ENCODE measurements around the gene KCNMB3. TPM values are rescaled to one million over a fixed set of nuclear protein-coding genes. Genes with fewer than 3 reads are reported as not detected.

The KCNMB3 gene, protein sequence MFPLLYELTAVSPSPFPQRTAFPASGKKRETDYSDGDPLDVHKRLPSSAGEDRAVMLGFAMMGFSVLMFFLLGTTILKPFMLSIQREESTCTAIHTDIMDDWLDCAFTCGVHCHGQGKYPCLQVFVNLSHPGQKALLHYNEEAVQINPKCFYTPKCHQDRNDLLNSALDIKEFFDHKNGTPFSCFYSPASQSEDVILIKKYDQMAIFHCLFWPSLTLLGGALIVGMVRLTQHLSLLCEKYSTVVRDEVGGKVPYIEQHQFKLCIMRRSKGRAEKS
- total RNA-seq = 1.3 and 1.5 TPM in 2 replicates

DNA sequence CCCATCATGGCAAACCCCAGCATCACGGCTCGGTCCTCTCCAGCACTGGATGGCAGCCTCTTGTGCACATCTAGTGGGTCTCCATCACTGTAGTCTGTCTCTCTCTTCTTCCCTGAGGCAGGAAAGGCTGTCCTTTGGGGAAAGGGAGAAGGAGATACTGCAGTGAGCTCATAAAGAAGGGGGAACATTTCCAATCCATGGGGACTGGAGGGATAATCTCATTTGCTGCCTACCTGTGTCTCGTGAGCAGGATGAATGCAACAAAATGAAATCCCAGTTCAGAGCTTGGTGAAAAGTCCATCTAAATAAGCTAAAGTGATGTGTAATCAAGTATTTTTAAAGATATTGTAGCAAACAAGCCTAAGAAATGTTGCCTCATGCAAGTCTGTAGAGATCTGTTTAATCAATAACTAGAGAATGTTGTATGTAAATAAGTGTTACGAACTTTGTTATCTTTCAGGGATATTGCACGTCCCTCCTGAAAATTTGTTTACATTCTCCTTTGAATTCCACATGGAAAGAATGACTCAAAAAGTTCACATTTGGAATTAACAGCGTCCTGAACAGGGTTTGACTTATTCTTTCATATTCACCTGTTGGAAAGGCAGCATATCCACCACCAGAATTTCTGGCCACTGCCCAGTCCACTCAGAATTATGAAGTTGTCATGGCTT is at the start of gene KCNMB3:
KCNMB3 (minus strand) TSS at position 312 of the 674 bp plus-strand sequence; CDS start at position 188, 124 bp downstream.

Other genes starting within 250 kb of the KCNMB3 start
- gene ZMAT3, start 179.3 kb downstream of the KCNMB3 start, total RNA-seq = 71.6 and 78.9 TPM in 2 replicates
- gene PIK3CA, start 102.8 kb downstream of the KCNMB3 start, total RNA-seq = 44.5 and 51.6 TPM in 2 replicates
- 49.9 and 59.6 TPM in 2 replicates for gene ZNF639, start 71.9 kb upstream of the KCNMB3 start, total RNA-seq
- 50.8 and 86.2 TPM in 2 replicates for gene MFN1, start 96.6 kb upstream of the KCNMB3 start, total RNA-seq
- gene GNB4, start 200.4 kb upstream of the KCNMB3 start, total RNA-seq = 69.8 and 90.7 TPM in 2 replicates

Data from smooth muscle cell of the umbilical artery (primary cell).